HG03565 (cell line): Measurements from ENCODE around the gene CHRNE.
"Not testable (repeated sequence)": the region's sequence is repeated elsewhere in the genome, so short reads cannot be mapped to it uniquely, and the experiment has no call there.

Experiments
- ATAC-seq: cut with Tn5 transposase; IDR thresholded peaks from one replicate; pipeline ENCODE4 v1.9.1; 2021; ENCODE audit warnings: mild to moderate bottlenecking, moderate library complexity; ENCODE audit not compliant: unreplicated experiment

Gene CHRNE

DNA sequence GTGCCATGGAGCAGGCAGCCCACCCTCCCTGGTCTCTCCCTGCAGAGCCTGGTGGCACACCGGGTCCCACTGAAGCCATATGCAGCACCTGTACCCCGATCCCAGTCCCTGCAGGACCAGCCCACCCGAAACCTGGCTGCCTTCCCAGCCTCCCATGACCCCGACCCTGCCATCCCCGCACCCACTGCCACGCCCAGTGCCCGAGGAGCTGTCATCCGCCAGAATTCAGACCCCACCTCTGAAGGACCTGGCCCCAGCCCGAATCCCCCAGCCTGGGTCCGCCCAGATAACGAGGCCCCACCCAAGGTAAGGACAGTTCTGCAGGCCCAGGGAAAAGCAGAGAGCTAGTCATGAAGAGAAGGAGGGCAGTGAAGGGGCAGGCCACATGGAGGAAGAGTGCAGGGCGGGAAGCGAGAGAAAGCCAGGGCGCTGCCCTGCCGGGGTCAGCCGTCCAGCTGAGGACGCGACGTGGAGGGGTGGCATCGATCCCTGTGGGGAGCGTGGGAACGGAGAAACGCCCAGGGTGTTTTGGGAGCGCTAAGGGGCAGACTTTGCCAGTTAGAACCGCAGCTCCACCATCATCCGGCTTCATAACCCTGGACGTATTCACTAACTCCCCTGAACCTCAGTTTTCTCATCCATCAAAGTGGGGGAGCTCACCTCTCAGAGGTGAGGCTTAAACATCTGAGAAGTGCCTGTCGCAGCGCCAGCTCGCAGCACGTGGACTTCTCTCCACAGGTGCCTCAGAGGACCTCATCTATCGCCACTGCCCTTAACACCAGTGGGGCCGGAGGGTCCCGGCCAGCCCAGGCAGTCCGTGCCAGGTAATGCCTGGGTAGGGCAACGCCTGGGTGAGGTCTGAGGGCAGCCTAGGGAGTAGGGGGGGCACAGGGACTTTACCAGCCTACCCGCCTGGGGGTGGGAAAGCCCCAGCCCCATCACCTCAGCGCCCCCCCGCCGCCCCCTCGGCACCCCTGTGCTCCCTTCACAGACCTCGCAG lies 11.2 kb downstream of the CHRNE start:
- ATAC-seq: no peak

GRCh38 chr17:4887581-4887980 lies 15.3 kb downstream of the CHRNE start:
- ATAC-seq: no peak

DNA sequence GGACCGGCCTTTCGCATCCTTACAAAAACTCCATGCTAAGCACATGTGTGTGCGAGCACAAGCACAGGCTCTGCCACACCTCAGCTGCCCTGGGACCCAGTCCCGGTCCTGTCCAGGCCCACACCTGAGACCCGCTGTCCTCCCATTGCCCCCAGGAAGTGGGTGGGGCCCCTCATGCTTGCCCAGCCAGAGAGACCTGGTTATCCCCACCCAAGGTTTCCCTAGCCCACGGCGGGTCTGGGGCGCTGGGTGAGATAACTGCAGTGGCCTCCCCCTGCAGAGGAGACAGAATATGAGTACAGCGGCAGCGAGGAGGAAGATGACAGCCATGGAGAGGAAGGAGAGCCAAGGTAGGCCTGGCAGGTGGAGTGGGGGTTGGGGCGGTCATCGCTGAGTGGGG lies 16.1 kb downstream of the CHRNE start:
- ATAC-seq: no peak

DNA sequence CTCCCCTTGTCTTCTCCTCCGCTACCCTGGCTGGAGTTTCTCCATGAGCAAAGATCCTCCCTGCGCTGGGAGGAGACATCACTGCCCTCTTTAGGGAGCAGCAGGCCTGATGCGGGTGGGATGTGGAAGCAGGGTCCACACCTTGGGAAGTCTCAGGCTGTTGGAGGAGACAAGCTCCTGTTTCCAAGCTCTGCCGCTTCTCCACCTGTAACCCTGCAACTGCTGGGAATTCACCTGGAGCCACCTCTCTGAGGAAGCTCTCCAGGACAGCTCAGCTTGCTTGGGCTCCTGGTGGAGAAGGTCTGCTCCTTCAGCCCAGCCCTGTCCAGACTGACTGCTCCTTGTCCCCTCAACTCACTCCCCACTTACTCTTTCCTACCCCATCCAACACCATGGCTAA lies 18.4 kb downstream of the CHRNE start:
- ATAC-seq: no peak

- ATAC-seq: no peak
Observed at GRCh38 chr17:4881761-4882555, 20.9 kb downstream of the CHRNE start.

DNA sequence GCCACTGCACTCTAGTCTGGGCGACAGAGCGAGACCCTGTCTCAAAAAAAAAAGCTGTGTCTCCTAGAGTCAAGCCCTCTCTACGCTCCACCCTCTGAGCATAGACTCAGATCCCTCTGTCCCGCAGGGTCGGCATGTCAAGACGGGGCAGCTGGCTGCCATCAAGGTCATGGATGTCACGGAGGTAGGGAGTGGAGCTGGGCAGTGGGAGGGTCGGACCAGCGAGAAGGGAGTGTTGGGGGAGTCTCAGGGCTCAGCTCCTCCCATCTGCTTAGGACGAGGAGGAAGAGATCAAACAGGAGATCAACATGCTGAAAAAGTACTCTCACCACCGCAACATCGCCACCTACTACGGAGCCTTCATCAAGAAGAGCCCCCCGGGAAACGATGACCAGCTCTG lies 22.0 kb downstream of the CHRNE start:
- ATAC-seq: no peak

DNA sequence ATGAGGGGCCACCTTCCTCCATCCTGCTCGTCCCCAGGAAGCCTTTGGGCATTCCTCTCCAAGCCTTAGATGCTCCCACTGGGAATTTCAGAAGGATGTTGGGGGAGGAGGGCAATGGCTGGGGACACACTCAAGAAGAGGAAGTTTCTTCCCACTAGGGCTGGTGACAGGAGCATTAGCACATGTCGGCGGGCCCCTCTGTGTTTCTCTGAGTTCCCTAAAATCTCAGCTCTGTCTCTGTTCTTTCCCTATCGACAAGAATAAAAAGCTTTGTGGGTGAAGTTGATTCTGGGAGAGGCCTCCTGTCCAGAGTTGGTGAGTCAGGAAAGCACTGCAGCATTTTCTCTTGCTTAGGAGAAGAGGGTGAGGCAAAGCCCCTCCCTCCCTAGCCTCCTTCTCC lies 23.3 kb downstream of the CHRNE start:
- ATAC-seq: no peak

DNA sequence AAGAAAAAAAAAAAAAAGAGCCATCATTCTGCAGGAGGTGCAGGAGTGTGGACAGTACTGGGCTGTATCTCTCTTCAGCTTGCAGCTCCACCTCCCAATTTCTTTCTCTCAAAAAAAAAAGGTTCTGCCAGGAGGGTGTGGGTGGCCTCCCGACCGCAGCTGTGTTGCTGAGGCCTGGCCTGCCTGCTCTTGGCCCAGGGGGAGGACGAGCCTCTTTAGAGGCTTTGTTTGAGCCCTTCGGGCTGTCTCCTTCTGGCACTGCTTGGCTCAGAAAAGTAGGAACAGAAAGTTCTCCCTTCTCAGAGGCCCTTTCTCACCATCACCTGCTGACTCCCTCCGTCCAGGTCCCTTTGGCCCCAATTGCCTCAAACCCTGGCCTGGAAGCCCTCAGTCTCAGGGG lies 25.8 kb downstream of the CHRNE start:
- no peak for ATAC-seq

- no peak for ATAC-seq
Observed at GRCh38 chr17:4872786-4873185, 30.1 kb downstream of the CHRNE start.

DNA sequence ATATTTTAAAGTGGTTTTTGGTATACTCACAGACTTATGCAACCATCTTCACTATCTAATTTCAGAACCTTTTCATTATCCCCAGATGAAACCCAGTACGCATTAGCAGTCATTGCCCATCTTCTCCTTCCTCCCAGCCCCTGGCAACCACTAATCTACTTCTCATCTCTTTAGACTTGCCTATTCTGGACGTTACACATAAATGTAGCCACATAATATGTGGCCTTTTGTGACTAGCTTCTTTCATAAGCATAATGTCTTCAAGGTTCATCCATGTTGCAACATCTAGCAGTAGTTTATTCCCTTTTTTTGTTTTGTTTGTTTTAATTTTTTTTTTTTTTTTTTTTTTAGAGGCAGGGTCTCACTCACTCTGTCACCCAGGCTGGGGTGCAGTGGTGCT lies 32.0 kb downstream of the CHRNE start:
- no peak for ATAC-seq

- ATAC-seq: not testable (repeated sequence)
Observed at GRCh38 chr17:4869058-4869998, 33.6 kb downstream of the CHRNE start.

- ATAC-seq: not testable (repeated sequence)
Observed at GRCh38 chr17:4867535-4867934, 35.4 kb downstream of the CHRNE start.

DNA sequence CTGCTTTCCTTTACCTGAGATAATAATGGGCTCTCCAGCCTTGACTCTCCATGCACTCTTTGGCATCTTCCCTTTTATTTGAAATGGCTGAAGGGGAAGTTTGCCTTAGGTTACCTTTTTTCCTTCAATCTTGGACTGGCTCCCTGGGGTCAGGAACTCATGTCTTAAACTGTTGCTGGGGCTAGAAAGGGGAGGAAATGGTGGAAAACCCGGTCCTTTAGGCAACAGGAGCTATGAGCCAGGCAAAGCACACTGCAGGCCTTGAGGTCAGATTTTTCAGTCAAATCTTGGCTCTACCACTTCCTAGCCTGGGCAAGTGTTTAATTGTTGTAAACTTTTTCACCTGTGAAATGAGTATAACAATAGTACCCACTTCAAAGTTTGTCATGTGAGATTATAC lies 39.6 kb downstream of the CHRNE start:
- no peak for ATAC-seq

- no peak for ATAC-seq
Observed at GRCh38 chr17:4862720-4863119, 40.2 kb downstream of the CHRNE start.

DNA sequence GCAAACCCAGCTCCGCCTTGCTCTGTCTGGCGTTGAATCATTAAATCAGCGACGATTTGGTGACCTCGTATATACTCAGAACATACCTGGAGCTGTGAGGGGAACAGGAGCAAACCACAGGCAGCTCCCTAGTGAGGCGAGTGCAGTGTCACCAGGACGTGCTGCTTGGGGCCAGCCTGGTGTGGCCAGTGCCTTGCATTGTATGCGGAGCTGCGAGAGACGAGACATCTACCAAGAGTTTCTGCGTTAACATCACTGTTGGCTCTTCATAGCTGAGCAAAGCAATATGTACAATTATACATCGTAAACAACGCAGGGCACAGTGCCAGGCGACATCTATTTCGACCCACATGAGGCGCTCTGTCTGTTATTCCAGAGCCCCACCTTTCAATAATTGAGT lies 41.8 kb downstream of the CHRNE start:
- no peak for ATAC-seq

GRCh38 chr17:4860651-4861050 lies 42.2 kb downstream of the CHRNE start:
- ATAC-seq: no peak

DNA sequence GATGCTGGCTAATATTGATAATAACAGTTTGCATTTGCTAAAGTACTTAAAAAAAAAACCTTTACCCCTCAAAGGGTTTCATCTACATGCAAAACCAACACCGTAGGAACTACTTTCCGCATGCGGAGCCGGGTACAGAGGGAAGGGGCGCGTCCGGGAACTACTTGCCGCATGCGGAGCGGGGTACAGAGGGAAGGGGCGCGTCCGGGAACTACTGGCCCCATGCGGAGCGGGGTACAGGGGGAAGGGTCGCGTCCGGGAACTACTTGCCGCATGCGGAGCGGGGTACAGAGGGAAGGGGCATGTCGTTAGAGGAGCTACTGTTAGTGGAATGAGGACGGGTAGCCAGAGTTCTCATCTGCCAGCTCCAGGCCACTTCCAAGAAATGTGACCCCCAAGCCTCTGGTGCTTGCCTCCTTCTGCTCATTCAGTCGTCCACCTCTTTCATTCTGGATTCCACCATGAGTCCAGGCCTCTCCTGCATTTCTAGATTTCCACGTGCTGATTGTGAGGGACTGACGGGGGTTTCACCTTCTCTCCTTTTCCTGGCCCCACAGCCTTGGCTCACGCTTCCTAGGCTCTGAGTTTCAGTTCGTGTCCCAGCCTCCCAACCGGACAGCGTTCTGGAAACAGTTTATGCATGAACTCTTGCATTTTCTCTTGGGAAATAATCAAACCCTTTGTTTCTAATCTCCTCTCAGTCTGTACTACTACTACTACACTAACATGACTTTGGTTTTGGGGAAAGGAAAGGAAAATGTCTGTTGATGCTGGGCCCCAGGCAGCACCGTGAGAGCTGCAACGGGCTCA lies 42.9 kb downstream of the CHRNE start:
- ATAC-seq: no peak

DNA sequence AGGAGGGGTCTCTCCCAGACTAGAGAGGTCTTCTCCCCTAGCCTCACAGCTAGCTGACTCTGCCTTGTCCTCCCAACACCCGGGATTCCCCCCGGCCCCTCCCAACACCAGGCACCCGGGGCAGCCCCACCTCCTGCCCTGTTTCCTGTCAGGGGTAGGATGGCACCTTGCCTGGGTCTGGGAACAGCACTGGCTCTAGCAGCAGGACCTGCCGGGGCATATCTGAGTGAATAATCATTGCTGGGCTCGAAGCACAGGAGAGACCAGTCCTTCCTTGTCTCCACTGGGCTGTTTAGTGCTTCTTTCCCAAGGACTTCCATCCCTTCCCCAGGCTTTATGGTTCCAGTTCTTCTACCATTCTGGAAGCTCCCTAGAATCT lies 44.0 kb downstream of the CHRNE start:
- ATAC-seq: no peak

DNA sequence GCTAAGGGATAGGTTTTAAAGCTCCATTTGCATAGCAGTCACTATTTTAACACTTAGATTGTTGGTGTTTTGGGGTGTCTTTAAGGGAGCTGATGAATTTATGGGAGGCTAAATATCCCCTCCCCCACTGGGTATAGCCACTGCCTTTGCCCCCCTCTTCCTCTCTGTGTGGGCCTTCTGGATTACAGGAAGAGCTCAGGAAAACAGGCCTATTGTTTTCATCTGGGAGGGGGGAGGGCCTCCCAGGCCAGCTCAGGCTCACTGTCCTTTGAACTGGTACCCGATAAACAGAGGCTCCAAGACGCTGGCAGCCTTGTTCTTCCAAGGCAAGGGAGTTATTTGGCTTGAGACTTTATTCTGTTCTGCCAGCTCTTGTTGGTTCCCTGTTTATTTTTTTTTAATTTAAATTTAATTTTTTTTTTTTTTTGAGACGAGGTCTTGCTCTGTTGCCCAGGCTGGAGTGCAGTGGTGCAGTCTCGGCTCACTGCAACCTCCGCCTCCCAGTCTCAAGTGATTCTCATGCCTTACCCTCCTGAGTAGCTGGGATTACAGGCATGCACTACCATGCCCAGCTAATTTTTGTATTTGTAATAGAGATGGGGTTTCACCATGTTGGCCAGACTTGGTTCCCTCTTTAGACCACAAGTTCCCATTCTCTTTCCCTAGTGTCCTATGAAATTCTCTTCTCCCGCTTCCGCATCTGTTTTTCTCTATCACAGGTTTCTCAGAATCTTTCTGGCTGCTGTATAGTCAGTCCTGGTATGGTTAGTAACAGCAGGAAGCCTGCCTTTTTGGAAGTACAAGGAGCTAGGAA lies 44.6 kb downstream of the CHRNE start:
- ATAC-seq: no peak
